ENCODE results near the gene IFNAR1. TPM values are rescaled to one million over a fixed set of nuclear protein-coding genes. Genes with fewer than 3 reads are reported as not detected.

The IFNAR1 gene
- total RNA-seq, 1 experiment from 2014 or later = 20.5 TPM

GRCh38 chr21:33327792-33328433, 3.1 kb downstream of the IFNAR1 start:
- Histone ChIP-seq H3K4me2 (ENCODE audit: low read length) (no peak overlapping the region), H3K9me2 (ENCODE audit: insufficient read depth) (no peaks in the 10 kb centered on the region), H2AFZ (ENCODE audit: low read depth, low read length, poor library complexity, severe bottlenecking) (no peak overlapping the region), H3K4me1 (ENCODE audit: control insufficient read depth in 1 of 2, insufficient read depth in 2 of 2, low read length in 2 of 2) (peaks cover 0 to 13% of the 10 kb centered on the region in 2 experiments; a peak in 1 of 4 replicates), H3K4me3 (replicated peaks in 1 of 2; ENCODE audit: low read depth in 1 of 2, low read length in 2 of 2) (no peak overlapping the region), H3K9me3 (ENCODE audit: control insufficient read depth in 1 of 2, insufficient read depth in 1 of 2, low read depth in 1 of 2, low read length in 2 of 2) (peaks cover 1 to 6% of the 10 kb centered on the region in 2 experiments; a peak in 3 of 4 replicates), H3K27ac (ENCODE audit: low read depth, low read length) (no peak overlapping the region), H3K9ac (ENCODE audit: low read length) (no peak overlapping the region), H3K27me3 (ENCODE audit: insufficient read depth, low read length) (no peaks in the 10 kb centered on the region), H4K20me1 (ENCODE audit: insufficient read depth) (no peaks in the 10 kb centered on the region), H3K79me2 (ENCODE audit: insufficient read depth, low read length) (peaks cover 49% of the 10 kb centered on the region), H3K36me3 (ENCODE audit: control insufficient read depth in 1 of 2, insufficient read depth in 2 of 2, low read length in 2 of 2) (peaks cover 0 to 15% of the 10 kb centered on the region in 2 experiments; a peak in 1 of 4 replicates)
- no peak for DNase-seq (ENCODE audit: low read depth, low spot score)
- CTCF ChIA-PET = no interaction called here
- RAD21 ChIA-PET (ENCODE audit: low non-redundant PET in 1 of 2, low total read pairs in 2 of 2, uncharacterized antibody in 2 of 2, unreplicated experiment in 2 of 2) = no interaction called here
- intact Hi-C loops (cut with micrococcal nuclease) = no loop called here
- no peak for TF ChIP-seq EGR1 (IDR thresholded peaks at IDR 0.05; ENCODE audit: low read depth)
- no peak for TF ChIP-seq ZBTB33 (IDR thresholded peaks at IDR 0.05; ENCODE audit: extremely low read depth, insufficient replicate concordance, low read length)
- TF ChIP-seq REST (IDR thresholded peaks at IDR 0.05; ENCODE audit: low read depth) = no peak
- no peak for TF ChIP-seq SP1 (IDR thresholded peaks at IDR 0.05; ENCODE audit: low read depth)
- TF ChIP-seq POLR2A (IDR thresholded peaks at IDR 0.05; ENCODE audit: borderline replicate concordance, extremely low read depth, insufficient read depth, insufficient read length) = no peak
- no peak for TF ChIP-seq CEBPB (IDR thresholded peaks at IDR 0.05; ENCODE audit: low read depth)
- TF ChIP-seq MAX (IDR thresholded peaks at IDR 0.05) = no peak
- no peak for TF ChIP-seq RAD21 (IDR thresholded peaks at IDR 0.05; ENCODE audit: low read depth)
- TF ChIP-seq FOSL1 (IDR thresholded peaks at IDR 0.05; ENCODE audit: low read depth) = no peak
- TF ChIP-seq POLR2AphosphoS5 (IDR thresholded peaks at IDR 0.05; ENCODE audit: low read depth, low read length) = no peak
- TF ChIP-seq CTCF (IDR thresholded peaks at IDR 0.05 in 2 of 3, conservative IDR thresholded peaks at IDR 0.05 in 1 of 3; ENCODE audit: borderline replicate concordance in 1 of 3, insufficient read depth in 1 of 3, low read depth in 2 of 3, low read length in 2 of 3) = no peak
- no peak for TF ChIP-seq ATF3 (IDR thresholded peaks at IDR 0.05)
- TF ChIP-seq SRF (IDR thresholded peaks at IDR 0.05; ENCODE audit: low read depth) = no peak
- no peak for TF ChIP-seq ELF1 (IDR thresholded peaks at IDR 0.05; ENCODE audit: borderline replicate concordance, low read depth)
- TF ChIP-seq EZH2phosphoT487 (IDR thresholded peaks at IDR 0.05; ENCODE audit: borderline replicate concordance) = no peak
- TF ChIP-seq JUND (IDR thresholded peaks at IDR 0.05) = no peak
- no peak for TF ChIP-seq ZFX (IDR thresholded peaks at IDR 0.05)
- TF ChIP-seq ZNF274 (IDR thresholded peaks at IDR 0.05; ENCODE audit: low read depth, low read length) = no peak
- TF ChIP-seq TCF7L2 (IDR thresholded peaks at IDR 0.05; ENCODE audit: borderline replicate concordance, extremely low read depth, insufficient read depth, insufficient read length) = no peak
- POLR2A ChIA-PET = no interaction called here
- BruUV-seq (replicated peaks) = no TSS peak
- no peak for ATAC-seq
